H1 (cell line): ENCODE results near the gene POLR3G. TPM values are rescaled to one million over a fixed set of nuclear protein-coding genes. Genes with fewer than 3 reads are reported as not detected.

ENCODE experiments used
- CTCF ChIA-PET: fragments of 300-600 bp; sonication (Branson Sonifier 250); formaldehyde crosslinking; loops from one replicate; lab custom pipeline; 2021; ENCODE audit not compliant: partially characterized antibody; lab: Charles Lee
- POLR2A ChIA-PET: fragments of 300-600 bp; sonication (Branson Sonifier 250); formaldehyde crosslinking; loops from one replicate; lab custom pipeline; 2021; ENCODE audit warnings: inconsistent platforms; ENCODE audit not compliant: partially characterized antibody; lab: Charles Lee
- DNase-seq, 2 experiments: peaks; one replicate each; pipeline versions ENCODE4 v3.0.0 to v3.0.0-alpha.2; 2010 to 2022; ENCODE audit warnings: low spot score in 2 of 2, low read depth in 1 of 2, mixed read lengths in 1 of 2
- FAIRE-seq: peaks from 2 replicates; lab custom pipeline; 2011; peaks lifted over from hg19 to GRCh38; lab: Jason Lieb, UNC
- H2AFZ ChIP-seq: 2 replicates; pipeline ENCODE4 v1.8.1; 2012; ENCODE audit warnings: low read length, inconsistent platforms
- H2AK5ac ChIP-seq: 2 replicates; pipeline ENCODE4 v1.6.1; 2013; ENCODE audit warnings: low read depth, low read length
- H2BK120ac ChIP-seq: replicated peaks from 2 replicates; pipeline ENCODE3; 2013; ENCODE audit warnings: low read depth, low read length, inconsistent platforms
- H2BK12ac ChIP-seq: 2 replicates; pipeline ENCODE4 v1.6.1; 2013; ENCODE audit warnings: low read depth, low read length
- H2BK15ac ChIP-seq: 2 replicates; pipeline ENCODE4 v1.6.1; 2013; ENCODE audit warnings: low read length
- H2BK20ac ChIP-seq: 2 replicates; pipeline ENCODE4 v1.6.1; 2013; ENCODE audit warnings: low read length
- H2BK5ac ChIP-seq: 2 replicates; pipeline ENCODE4 v1.6.1; 2013; ENCODE audit warnings: low read depth, low read length
- H3K14ac ChIP-seq: 2 replicates; pipeline ENCODE4 v1.6.1; 2013; ENCODE audit warnings: inconsistent platforms; ENCODE audit not compliant: insufficient read length
- H3K18ac ChIP-seq: 2 replicates; pipeline ENCODE4 v1.6.1; 2013; ENCODE audit warnings: low read length; ENCODE audit errors: extremely low read depth
- H3K23ac ChIP-seq: 2 replicates; pipeline ENCODE4 v1.6.1; 2013; ENCODE audit warnings: inconsistent platforms; ENCODE audit not compliant: insufficient read length
- H3K23me2 ChIP-seq: 2 replicates; pipeline ENCODE4 v1.6.1; 2013; ENCODE audit warnings: low read depth, low read length
- H3K27ac ChIP-seq: 2 replicates; pipeline ENCODE4 v1.6.1; 2011; ENCODE audit warnings: low read depth, low read length, inconsistent platforms
- H3K27me3 ChIP-seq, 4 experiments: replicated peaks in 1 of 4; 1 replicate in 1 of 4; 2 replicates in 3 of 4; pipeline versions ENCODE4 v1.6.1 to v1.8.1; 2011 to 2013; ENCODE audit warnings: low read length in 3 of 4, mild to moderate bottlenecking in 3 of 4, inconsistent platforms in 2 of 4, mixed read lengths in 2 of 4, moderate library complexity in 1 of 4; ENCODE audit not compliant: control insufficient read depth in 3 of 4, insufficient read depth in 3 of 4; ENCODE audit errors: extremely low read depth in 1 of 4
- H3K36me3 ChIP-seq, 4 experiments: 2 replicates each; pipeline versions ENCODE4 v1.6.1 to v1.8.1; 2011 to 2013; ENCODE audit warnings: mild to moderate bottlenecking in 4 of 4, low read length in 3 of 4, moderate library complexity in 2 of 4, control low read depth in 1 of 4, inconsistent platforms in 1 of 4; ENCODE audit not compliant: insufficient read depth in 4 of 4, control insufficient read depth in 2 of 4
- H3K4ac ChIP-seq: replicated peaks from 2 replicates; pipeline ENCODE3; 2013; ENCODE audit warnings: low read length, low read depth, mixed read lengths, inconsistent platforms; ENCODE audit not compliant: insufficient read length
- H3K4me1 ChIP-seq, 4 experiments: replicated peaks in 1 of 4; 1 replicate in 1 of 4; 2 replicates in 3 of 4; pipeline versions ENCODE4 v1.6.1 to v1.8.1; 2011 to 2013; ENCODE audit warnings: low read length in 3 of 4, inconsistent platforms in 2 of 4, mixed read lengths in 1 of 4; ENCODE audit not compliant: insufficient read depth in 4 of 4, control insufficient read depth in 3 of 4
- H3K4me2 ChIP-seq, 2 experiments: 2 replicates each; pipeline versions ENCODE4 v1.6.1 to v1.8.1; 2011 to 2013; ENCODE audit warnings: low read depth in 2 of 2, low read length in 2 of 2, control low read depth in 1 of 2, inconsistent platforms in 1 of 2, mild to moderate bottlenecking in 1 of 2; ENCODE audit not compliant: insufficient read depth in 1 of 2
- H3K4me3 ChIP-seq, 4 experiments: fragments of 200-600, 300-600 bp in 1 of 4; sonication (generic), shearing (Covaris generic), sonication (Bioruptor Twin) in 1 of 4; 2 replicates each; pipeline versions ENCODE4 v1.5.1 to v1.8.1; 2011 to 2016; ENCODE audit warnings: low read length in 4 of 4, low read depth in 3 of 4, control low read depth in 2 of 4, inconsistent platforms in 2 of 4, mild to moderate bottlenecking in 2 of 4, mixed read lengths in 1 of 4, moderate library complexity in 1 of 4; ENCODE audit not compliant: insufficient read depth in 2 of 4; ENCODE audit errors: extremely low read depth in 1 of 4
- H3K56ac ChIP-seq: replicated peaks from 2 replicates; pipeline ENCODE3; 2013; ENCODE audit warnings: low read depth, mild to moderate bottlenecking, mixed read lengths, low read length, inconsistent platforms; ENCODE audit not compliant: insufficient read length
- H3K79me1 ChIP-seq: 2 replicates; pipeline ENCODE4 v1.6.1; 2013; ENCODE audit warnings: low read depth, low read length, control low read depth
- H3K79me2 ChIP-seq, 2 experiments: 2 replicates each; pipeline versions ENCODE4 v1.6.1 to v1.8.1; 2012 to 2013; ENCODE audit warnings: low read length in 2 of 2, mild to moderate bottlenecking in 2 of 2, inconsistent platforms in 1 of 2; ENCODE audit not compliant: insufficient read depth in 2 of 2, control insufficient read depth in 1 of 2
- H3K9ac ChIP-seq, 4 experiments: replicated peaks in 1 of 4; 1 replicate in 1 of 4; 2 replicates in 3 of 4; pipeline versions ENCODE4 v1.6.1 to v1.8.1; 2011 to 2013; ENCODE audit warnings: low read depth in 3 of 4, low read length in 3 of 4, control low read depth in 2 of 4, mild to moderate bottlenecking in 2 of 4, moderate library complexity in 2 of 4, inconsistent platforms in 1 of 4; ENCODE audit errors: extremely low read depth in 1 of 4
- H3K9me3 ChIP-seq, 2 experiments: 2 replicates each; pipeline versions ENCODE4 v1.6.1 to v1.8.1; 2012 to 2013; ENCODE audit warnings: mild to moderate bottlenecking in 2 of 2, moderate library complexity in 2 of 2, control low read depth in 1 of 2, inconsistent platforms in 1 of 2, low read depth in 1 of 2, low read length in 1 of 2, mixed read lengths in 1 of 2; ENCODE audit not compliant: insufficient read depth in 2 of 2
- H4K20me1 ChIP-seq, 2 experiments: replicated peaks in 1 of 2; 2 replicates each; pipeline versions ENCODE3 to v1.8.1; 2011 to 2013; ENCODE audit warnings: inconsistent platforms in 2 of 2, low read length in 2 of 2, mild to moderate bottlenecking in 1 of 2; ENCODE audit not compliant: insufficient read depth in 2 of 2, control insufficient read depth in 1 of 2
- H4K5ac ChIP-seq: 2 replicates; pipeline ENCODE4 v1.6.1; 2013; ENCODE audit warnings: low read length, low read depth, mixed read lengths, inconsistent platforms; ENCODE audit not compliant: insufficient read length
- H4K8ac ChIP-seq: 2 replicates; pipeline ENCODE4 v1.8.0; 2013; ENCODE audit warnings: mild to moderate bottlenecking, moderate library complexity, low read length, inconsistent platforms; ENCODE audit not compliant: insufficient read depth; ENCODE audit errors: extremely low read depth
- H4K91ac ChIP-seq: replicated peaks from 2 replicates; pipeline ENCODE3; 2013; ENCODE audit warnings: low read length, mixed read lengths, inconsistent platforms; ENCODE audit not compliant: insufficient read length
- RNF2 ChIP-seq: fragments of 200-900, 300-1000 bp; sonication (generic); IDR thresholded peaks from 2 replicates; pipeline ENCODE4 v1.7.1; 2016; ENCODE audit warnings: borderline replicate concordance, low read depth, mild to moderate bottlenecking, antibody characterized with exemption, low read length; ENCODE audit not compliant: poor library complexity, severe bottlenecking; ENCODE audit errors: missing control alignments
- WGBS, 2 experiments: shearing (Covaris generic) in 1 of 2; methylation state at CpG; one replicate each; pipeline versions ENCODE4 v1.1.6 to v1.1.7; 2013 to 2015; ENCODE audit warnings: low lambda C conversion rate in 2 of 2, mixed read lengths in 2 of 2, inconsistent platforms in 1 of 2, low coverage in 1 of 2, missing lambda C conversion rate in 1 of 2; ENCODE audit not compliant: insufficient replicate concordance in 2 of 2, insufficient coverage in 1 of 2, insufficient read length in 1 of 2; ENCODE audit errors: extremely low coverage in 1 of 2, missing lambda C conversion rate in 1 of 2; 5-methylcytosine and 5-hydroxymethylcytosine counted together
- polyA plus RNA-seq, 7 experiments: library from polyadenylated mRNA; depleted of rRNA in 3 of 7; stranded (reverse) in 5 of 7; unstranded in 2 of 7; fragments of >200 nt in 5 of 7; fragments of 200-250 nt in 2 of 7; gene quantifications; 1 replicate in 5 of 7; 2 replicates in 1 of 7; 4 replicates in 1 of 7; pipeline versions ENCODE4 v1.2.1 to v1.2.3, GENCODE V29; 2011 to 2013; ENCODE audit warnings: missing spikeins in 2 of 7, mixed read lengths in 2 of 7
- total RNA-seq: library from RNA; stranded (reverse); fragmentation: NEBNext Ultra II Directional; extraction: Animal tissue kit (Norgen Biotek cat#: 25700); gene quantifications from 2 replicates; pipeline ENCODE4 v1.2.1, GENCODE V29; 2021

POLR3G gene
- total and polyA plus RNA-seq, 2 of the 8 experiments (the other 6 are each of a cell fraction or from before 2014, with no cell fraction given): 119 to 179 TPM

- H3K9ac ChIP-seq: no peak overlapping the region
- 65% methylated on average over 3 of the region's 3 CpGs; no CpG with 5 or more reads in 1 of the 2 experiments for WGBS, 2 experiments
- H3K4me1 ChIP-seq: peaks cover 2 to 9% (median 5%) of the 10 kb centered on the region in 4 experiments; a peak in 4 of 7 replicates
- H2BK20ac ChIP-seq: no peak overlapping the region
- no peak overlapping the region for H4K5ac ChIP-seq
- CTCF ChIA-PET: interaction anchor here (1.3 kb wide), 1 partner anchor 33 kb away, joined by 5 read pairs; no protein-coding TSS in a partner anchor
- peaks cover 0 to 73% of the 10 kb centered on the region in 2 experiments; a peak in 2 of 4 replicates for H3K79me2 ChIP-seq
- POLR2A ChIA-PET: interaction anchor here (0.7 to 1.3 kb wide), 6 partner anchors 8 to 90 kb away, joined by 3 to 4 read pairs (median 3); no protein-coding TSS in a partner anchor
- no peak overlapping the region for H3K4ac ChIP-seq
- peaks cover 0 to 47% (median 22%) of the 10 kb centered on the region in 4 experiments; a peak in 6 of 8 replicates for H3K36me3 ChIP-seq
- H4K20me1 ChIP-seq: peaks cover 0 to 6% of the 10 kb centered on the region in 2 experiments
- DNase-seq (no peak), FAIRE-seq (peak; percentile 55)
- no peaks in the 10 kb centered on the region for H3K23me2 ChIP-seq
- no peak overlapping the region for H3K27ac ChIP-seq
- H4K91ac ChIP-seq: no peak overlapping the region
- no peaks in the 10 kb centered on the region; the same call in 1 of the 2 replicates for H3K79me1 ChIP-seq
- no peak overlapping the region for H2AK5ac ChIP-seq
- H2BK120ac ChIP-seq: no peak overlapping the region
- peak overlapping the region in 1 of 2 experiments; percentile 23; a peak in 2 of 4 replicates for H3K4me2 ChIP-seq
- no peak overlapping the region for H2AFZ ChIP-seq
- no peak overlapping the region for H4K8ac ChIP-seq
- no peak for TF ChIP-seq RNF2
- TF ChIP-seq, all 59 proteins: peak for 0
- Histone ChIP-seq H2BK12ac (no peak overlapping the region), H3K4me3 (no peak overlapping the region), H2BK15ac (no peak overlapping the region), H3K27me3 (no peaks in the 10 kb centered on the region), H3K23ac (no peak overlapping the region), H3K14ac (no peak overlapping the region), H3K56ac (no peak overlapping the region), H3K18ac (no peak overlapping the region), H2BK5ac (no peak overlapping the region), H3K9me3 (no peaks in the 10 kb centered on the region)
Measured at GRCh38 chr5:90484540-90484939, 9.9 kb downstream of the POLR3G start.
